K562 (cell line): Measurements from ENCODE around the gene DUSP16. TPM values are rescaled to one million over a fixed set of nuclear protein-coding genes. Genes with fewer than 3 reads are reported as not detected.

Experiments used
- polyA plus RNA-seq, 8 experiments: library from polyadenylated mRNA; depleted of rRNA in 4 of 8; stranded (reverse) in 5 of 8; unstranded in 3 of 8; fragments of >200 nt; fragmentation: Nextera tagmentation in 2 of 8; fragmentation: Illumina TruSeq in 1 of 8; extraction: Ambion mirVana in 2 of 8; extraction: Trizol in 1 of 8; gene quantifications; 2 replicates each; pipeline versions ENCODE4 v1.2.1 to v1.2.3, GENCODE V29; 2011 to 2014; ENCODE audit warnings: inconsistent platforms in 1 of 8, missing spikeins in 1 of 8
- total RNA-seq, 7 experiments: library from RNA; depleted of rRNA in 6 of 7; stranded (reverse); fragments of >200 nt in 6 of 7; fragmentation: Illumina TruSeq in 2 of 7; extraction: Trizol in 2 of 7; gene quantifications; 2 replicates each; pipeline versions ENCODE4 v1.2.1 to v1.2.3, GENCODE V29; 2011 to 2021; ENCODE audit warnings: low replicate concordance in 1 of 7

Gene DUSP16
- total and polyA plus RNA-seq, 9 of the 15 experiments (the other 6 are each of a cell fraction or from before 2014, with no cell fraction given) = 0.70 to 12.3 (median 5.7) TPM

Other genes starting within 250 kb of the DUSP16 start
- 0.91 and 3.3 TPM in 2 replicates for gene MANSC1, start 212.6 kb downstream of the DUSP16 start, total RNA-seq (2014; rRNA removed)
- gene MANSC1, start 212.6 kb downstream of the DUSP16 start, total RNA-seq (2014; rRNA removed; fragmentation: Illumina TruSeq; extraction: Trizol) = 3.1 and 4.2 TPM in 2 replicates
- 4.5 and 4.7 TPM in 2 replicates for gene MANSC1, start 212.6 kb downstream of the DUSP16 start, total RNA-seq (2015; rRNA removed; fragmentation: Illumina TruSeq; extraction: Trizol)
- gene MANSC1, start 212.6 kb downstream of the DUSP16 start, total RNA-seq (2021) = 4.9 and 5.7 TPM in 2 replicates
- gene MANSC1, start 212.6 kb downstream of the DUSP16 start, polyA plus RNA-seq (2011; rRNA removed) = 1.1 and 2.7 TPM in 2 replicates
- 6.2 and 8.6 TPM in 2 replicates for gene MANSC1, start 212.6 kb downstream of the DUSP16 start, polyA plus RNA-seq (2014; fragmentation: Illumina TruSeq; extraction: Trizol)
- gene MANSC1, start 212.6 kb downstream of the DUSP16 start, polyA plus RNA-seq (2014; fragmentation: Nextera tagmentation; extraction: Ambion mirVana) = 1 to 10 TPM in 1 of 2 experiments, under 1 TPM in 1; 0.76 to 1.4 TPM
- 3.4 and 3.9 TPM in 2 replicates for gene MANSC1, start 212.6 kb downstream of the DUSP16 start, polyA plus RNA-seq (2014; rRNA removed)
- gene BORCS5, start 205.8 kb downstream of the DUSP16 start, total RNA-seq (2014; rRNA removed) = 5.4 and 8.5 TPM in 2 replicates
- gene BORCS5, start 205.8 kb downstream of the DUSP16 start, total RNA-seq (2014; rRNA removed; fragmentation: Illumina TruSeq; extraction: Trizol) = 4.1 and 4.3 TPM in 2 replicates
- 2.4 and 2.6 TPM in 2 replicates for gene BORCS5, start 205.8 kb downstream of the DUSP16 start, total RNA-seq (2015; rRNA removed; fragmentation: Illumina TruSeq; extraction: Trizol)
- gene BORCS5, start 205.8 kb downstream of the DUSP16 start, total RNA-seq (2021) = 12.4 TPM in 2 replicates
- 6.6 and 7.4 TPM in 2 replicates for gene BORCS5, start 205.8 kb downstream of the DUSP16 start, polyA plus RNA-seq (2011; rRNA removed)
- gene BORCS5, start 205.8 kb downstream of the DUSP16 start, polyA plus RNA-seq (2014; fragmentation: Illumina TruSeq; extraction: Trizol) = 9.2 and 10.0 TPM in 2 replicates
- gene BORCS5, start 205.8 kb downstream of the DUSP16 start, polyA plus RNA-seq (2014; fragmentation: Nextera tagmentation; extraction: Ambion mirVana) = under 1 TPM; 0.31 to 0.77 TPM
- gene BORCS5, start 205.8 kb downstream of the DUSP16 start, polyA plus RNA-seq (2014; rRNA removed) = 8.9 and 11.1 TPM in 2 replicates
- 7.3 and 8.9 TPM in 2 replicates for gene CREBL2, start 49.0 kb upstream of the DUSP16 start, total RNA-seq (2014; rRNA removed)
- 5.7 and 6.4 TPM in 2 replicates for gene CREBL2, start 49.0 kb upstream of the DUSP16 start, total RNA-seq (2014; rRNA removed; fragmentation: Illumina TruSeq; extraction: Trizol)
- 5.5 and 5.6 TPM in 2 replicates for gene CREBL2, start 49.0 kb upstream of the DUSP16 start, total RNA-seq (2015; rRNA removed; fragmentation: Illumina TruSeq; extraction: Trizol)
- 3.8 and 5.2 TPM in 2 replicates for gene CREBL2, start 49.0 kb upstream of the DUSP16 start, total RNA-seq (2021)
- gene CREBL2, start 49.0 kb upstream of the DUSP16 start, polyA plus RNA-seq (2011; rRNA removed) = 4.7 and 5.2 TPM in 2 replicates
- 4.6 and 5.0 TPM in 2 replicates for gene CREBL2, start 49.0 kb upstream of the DUSP16 start, polyA plus RNA-seq (2014; fragmentation: Illumina TruSeq; extraction: Trizol)
- gene CREBL2, start 49.0 kb upstream of the DUSP16 start, polyA plus RNA-seq (2014; fragmentation: Nextera tagmentation; extraction: Ambion mirVana) = 1 to 10 TPM; 1.7 to 1.9 TPM
- 2.9 and 4.8 TPM in 2 replicates for gene CREBL2, start 49.0 kb upstream of the DUSP16 start, polyA plus RNA-seq (2014; rRNA removed)
- 0.08 TPM in 1 of 2 replicates, not detected in the other for gene GPR19, start 133.3 kb upstream of the DUSP16 start, total RNA-seq (2014; rRNA removed)
- gene GPR19, start 133.3 kb upstream of the DUSP16 start, total RNA-seq (2014; rRNA removed; fragmentation: Illumina TruSeq; extraction: Trizol) = 0.73 and 0.76 TPM in 2 replicates
- 0.15 and 0.22 TPM in 2 replicates for gene GPR19, start 133.3 kb upstream of the DUSP16 start, total RNA-seq (2015; rRNA removed; fragmentation: Illumina TruSeq; extraction: Trizol)
- gene GPR19, start 133.3 kb upstream of the DUSP16 start, total RNA-seq (2021) = 0.35 TPM in 1 of 2 replicates, not detected in the other
- 0.35 and 0.40 TPM in 2 replicates for gene GPR19, start 133.3 kb upstream of the DUSP16 start, polyA plus RNA-seq (2011; rRNA removed)
- gene GPR19, start 133.3 kb upstream of the DUSP16 start, polyA plus RNA-seq (2014; fragmentation: Illumina TruSeq; extraction: Trizol) = 0.40 and 0.62 TPM in 2 replicates
- gene GPR19, start 133.3 kb upstream of the DUSP16 start, polyA plus RNA-seq (2014; fragmentation: Nextera tagmentation; extraction: Ambion mirVana) = under 1 TPM; 0.22 to 0.35 TPM
- 0.24 TPM in 1 of 2 replicates, not detected in the other for gene GPR19, start 133.3 kb upstream of the DUSP16 start, polyA plus RNA-seq (2014; rRNA removed)
- gene CDKN1B, start 154.5 kb upstream of the DUSP16 start, total RNA-seq (2014; rRNA removed) = 32.0 and 35.2 TPM in 2 replicates
- 13.5 and 16.0 TPM in 2 replicates for gene CDKN1B, start 154.5 kb upstream of the DUSP16 start, total RNA-seq (2014; rRNA removed; fragmentation: Illumina TruSeq; extraction: Trizol)
- 16.8 and 18.6 TPM in 2 replicates for gene CDKN1B, start 154.5 kb upstream of the DUSP16 start, total RNA-seq (2015; rRNA removed; fragmentation: Illumina TruSeq; extraction: Trizol)
- gene CDKN1B, start 154.5 kb upstream of the DUSP16 start, total RNA-seq (2021) = 23.9 and 27.3 TPM in 2 replicates
- gene CDKN1B, start 154.5 kb upstream of the DUSP16 start, polyA plus RNA-seq (2011; rRNA removed) = 12.9 and 13.7 TPM in 2 replicates
- 15.5 and 17.5 TPM in 2 replicates for gene CDKN1B, start 154.5 kb upstream of the DUSP16 start, polyA plus RNA-seq (2014; fragmentation: Illumina TruSeq; extraction: Trizol)
- gene CDKN1B, start 154.5 kb upstream of the DUSP16 start, polyA plus RNA-seq (2014; fragmentation: Nextera tagmentation; extraction: Ambion mirVana) = 1 to 10 TPM; 2.6 to 3.0 TPM
- gene CDKN1B, start 154.5 kb upstream of the DUSP16 start, polyA plus RNA-seq (2014; rRNA removed) = 21.0 and 21.9 TPM in 2 replicates
- gene APOLD1, start 222.8 kb upstream of the DUSP16 start, total RNA-seq (2014; rRNA removed) = 0.41 and 2.0 TPM in 2 replicates
- 0.61 and 0.65 TPM in 2 replicates for gene APOLD1, start 222.8 kb upstream of the DUSP16 start, total RNA-seq (2014; rRNA removed; fragmentation: Illumina TruSeq; extraction: Trizol)
- gene APOLD1, start 222.8 kb upstream of the DUSP16 start, total RNA-seq (2015; rRNA removed; fragmentation: Illumina TruSeq; extraction: Trizol) = 1.1 TPM in 2 replicates
- gene APOLD1, start 222.8 kb upstream of the DUSP16 start, total RNA-seq (2021) = 0.89 and 0.93 TPM in 2 replicates
- 0.49 and 0.84 TPM in 2 replicates for gene APOLD1, start 222.8 kb upstream of the DUSP16 start, polyA plus RNA-seq (2011; rRNA removed)
- 0.46 and 0.61 TPM in 2 replicates for gene APOLD1, start 222.8 kb upstream of the DUSP16 start, polyA plus RNA-seq (2014; fragmentation: Illumina TruSeq; extraction: Trizol)
- under 1 TPM; 0.28 to 0.45 TPM for gene APOLD1, start 222.8 kb upstream of the DUSP16 start, polyA plus RNA-seq (2014; fragmentation: Nextera tagmentation; extraction: Ambion mirVana)
- 0.45 and 0.93 TPM in 2 replicates for gene APOLD1, start 222.8 kb upstream of the DUSP16 start, polyA plus RNA-seq (2014; rRNA removed)